Left hindlimb (tissue), 1 donor: ENCODE results near the gene CTSG.
"Not testable (repeated sequence)": the region's sequence is repeated elsewhere in the genome, so short reads cannot be mapped to it uniquely, and the experiment has no call there.

ENCODE experiments used
- DNase-seq: peaks from one replicate; pipeline ENCODE4 v3.0.0-alpha.2; 2018

Gene CTSG

DNA sequence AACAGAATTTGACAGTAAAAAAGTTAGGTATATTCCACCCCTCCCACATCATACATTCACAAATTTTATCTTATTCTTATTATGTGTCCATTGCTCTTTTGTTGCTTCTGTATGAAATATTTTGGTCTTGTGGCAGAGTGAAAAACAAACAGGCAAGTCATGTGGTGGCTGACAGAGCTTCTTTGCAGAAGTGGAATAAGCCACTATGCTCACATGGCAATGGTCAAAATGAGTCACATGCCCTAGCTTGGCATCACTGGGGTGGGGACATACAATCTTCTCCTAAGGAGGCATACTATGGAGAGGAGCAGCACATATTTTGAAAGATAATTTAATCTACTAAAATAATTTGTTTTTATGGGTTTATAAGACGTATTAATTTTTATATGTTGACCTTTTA is 40.3 kb downstream of the CTSG start:
- no peak for DNase-seq

DNA sequence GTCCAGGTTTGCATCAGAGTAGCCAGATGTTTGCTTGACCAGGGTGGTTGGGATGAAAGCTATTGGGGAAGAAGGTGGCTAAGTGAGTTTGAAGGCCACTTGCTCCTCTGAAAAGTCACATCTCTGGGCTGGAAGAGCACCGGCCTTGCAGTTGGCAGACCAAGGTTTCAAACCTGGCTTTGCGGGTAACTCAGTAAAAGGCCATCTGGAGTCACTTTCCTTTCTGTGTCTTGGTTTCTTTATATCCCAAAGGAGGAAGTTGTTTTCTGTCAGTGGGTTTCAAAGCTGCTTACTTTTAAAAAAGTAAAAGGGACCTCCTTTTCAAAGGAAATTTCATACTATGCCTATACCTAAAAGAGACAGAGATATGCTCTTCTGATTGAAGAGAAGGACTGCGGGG is 41.8 kb downstream of the CTSG start:
- DNase-seq = no peak

DNA sequence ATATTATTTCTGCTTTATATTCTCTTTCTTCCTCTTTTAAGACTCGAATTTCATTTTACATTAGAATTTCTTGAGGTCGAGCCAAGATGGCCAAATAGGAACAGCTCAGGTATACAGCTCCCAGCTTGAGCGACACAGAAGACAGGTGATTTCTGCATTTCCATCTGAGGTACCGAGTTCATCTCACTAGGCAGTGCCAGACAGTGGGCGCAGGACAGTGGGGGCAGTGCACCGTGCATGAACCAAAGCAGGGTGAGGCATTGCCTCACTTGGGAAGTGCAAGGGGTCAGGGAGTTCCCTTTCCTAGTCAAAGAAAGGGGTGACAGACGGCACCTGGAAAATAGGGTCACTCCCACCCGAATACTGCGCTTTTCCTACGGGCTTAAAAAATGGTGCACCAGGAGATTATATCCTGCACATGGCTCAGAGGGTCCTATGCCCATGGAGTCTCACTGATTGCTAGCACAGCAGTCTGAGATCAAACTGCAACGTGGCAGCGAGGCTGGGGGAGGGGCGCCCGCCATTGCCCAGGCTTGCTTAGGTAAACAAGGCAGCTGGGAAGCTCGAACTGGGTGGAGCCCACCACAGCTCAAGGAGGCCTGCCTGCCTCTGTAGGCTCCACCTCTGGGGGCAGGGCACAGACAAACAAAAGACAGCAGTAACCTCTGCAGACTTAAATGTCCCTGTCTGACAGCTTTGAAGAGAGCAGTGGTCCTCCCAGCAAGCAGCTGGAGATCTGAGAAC is 50.0 kb downstream of the CTSG start:
- not testable (repeated sequence) for DNase-seq
